Glutamatergic neuron (in vitro differentiated cells): ENCODE measurements around the gene SLC25A22. TPM values are rescaled to one million over a fixed set of nuclear protein-coding genes. Genes with fewer than 3 reads are reported as not detected.

ENCODE experiments used
- DNase-seq: peaks from one replicate; pipeline ENCODE4 v3.0.0; 2022
- H3K27ac Mint-ChIP-seq: one replicate; pipeline ENCODE4 v1.8.0; 2020; ENCODE audit warnings: mild to moderate bottlenecking, mixed read lengths, inconsistent platforms; ENCODE audit not compliant: unreplicated experiment
- H3K27me3 Mint-ChIP-seq: one replicate; pipeline ENCODE4 v1.8.0; 2020; ENCODE audit warnings: mild to moderate bottlenecking, moderate library complexity, mixed read lengths, inconsistent platforms; ENCODE audit not compliant: unreplicated experiment
- H3K36me3 Mint-ChIP-seq: one replicate; pipeline ENCODE4 v1.8.0; 2020; ENCODE audit warnings: mild to moderate bottlenecking, mixed read lengths, inconsistent platforms; ENCODE audit not compliant: unreplicated experiment
- H3K4me1 Mint-ChIP-seq: one replicate; pipeline ENCODE4 v1.8.0; 2020; ENCODE audit warnings: mild to moderate bottlenecking, low read depth, mixed read lengths, inconsistent platforms; ENCODE audit not compliant: unreplicated experiment
- H3K4me3 Mint-ChIP-seq: one replicate; pipeline ENCODE4 v1.8.0; 2020; ENCODE audit warnings: mild to moderate bottlenecking, mixed read lengths, inconsistent platforms; ENCODE audit not compliant: unreplicated experiment
- H3K9me3 Mint-ChIP-seq: one replicate; pipeline ENCODE4 v1.8.0; 2020; ENCODE audit warnings: mild to moderate bottlenecking, moderate library complexity, mixed read lengths, inconsistent platforms; ENCODE audit not compliant: unreplicated experiment
- total RNA-seq: library from RNA; stranded (reverse); fragmentation: NEBNext Ultra II Directional; extraction: Animal tissue kit (Norgen Biotek cat#: 25700); gene quantifications from one replicate; pipeline ENCODE4 v1.2.1, GENCODE V29; 2021; ENCODE audit not compliant: unreplicated experiment
- TF ChIP-seq, protein P1 (sequence below): fragments of 200-600 bp; sonication (generic); IDR thresholded peaks from one replicate; pipeline ENCODE4 v1.5.0; 2021; ENCODE audit not compliant: partially characterized antibody, unreplicated experiment

The SLC25A22 gene
- total RNA-seq, 1 donor from 2014 or later: 93.9 TPM

DNA sequence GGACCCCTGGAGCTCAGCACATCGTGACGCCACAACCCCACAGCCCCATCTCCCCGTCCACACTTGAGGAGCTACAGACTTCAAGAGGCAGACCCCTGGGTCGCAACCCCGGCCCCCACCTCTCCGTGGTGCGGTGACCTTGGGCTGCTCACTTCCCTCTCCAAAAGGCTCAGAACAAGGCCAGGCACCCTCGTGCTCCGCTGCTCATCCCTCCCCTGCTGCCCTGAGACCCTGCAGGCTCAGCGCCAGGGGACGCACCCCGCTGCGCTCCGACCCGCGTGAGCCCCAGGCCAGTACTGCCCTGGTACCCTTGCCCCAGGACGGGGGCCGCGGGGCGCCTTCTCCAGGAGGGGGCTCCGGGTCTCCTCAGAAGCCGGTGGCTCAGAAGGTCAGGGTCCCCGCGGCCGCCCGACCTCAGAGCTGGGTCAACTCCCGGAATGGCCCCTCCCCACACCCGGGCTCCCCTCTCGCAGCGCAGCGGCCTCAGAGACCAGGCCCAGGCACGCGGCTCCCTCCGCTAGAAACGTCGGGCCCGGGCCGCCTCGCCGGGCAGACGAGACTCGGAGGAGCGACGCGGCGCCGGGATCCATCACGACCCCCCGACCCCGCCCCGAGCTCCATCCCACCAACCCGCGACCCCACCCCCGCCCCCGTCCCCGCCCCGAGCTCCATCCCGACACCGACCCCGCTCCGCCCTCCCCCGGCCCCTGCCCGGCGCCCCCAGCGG lies 21.4 kb downstream of the SLC25A22 start:
- Mint-ChIP-seq H3K36me3 (no peaks in the 10 kb centered on the region), H3K9me3 (peaks cover 8% of the 10 kb centered on the region), H3K27ac (peak overlapping the region; percentile 92), H3K27me3 (peaks cover 4% of the 10 kb centered on the region), H3K4me1 (peaks cover 11% of the 10 kb centered on the region), H3K4me3 (peak overlapping the region; percentile 90)
- peak; percentile 74 for DNase-seq
- TF ChIP-seq, protein P1, sequence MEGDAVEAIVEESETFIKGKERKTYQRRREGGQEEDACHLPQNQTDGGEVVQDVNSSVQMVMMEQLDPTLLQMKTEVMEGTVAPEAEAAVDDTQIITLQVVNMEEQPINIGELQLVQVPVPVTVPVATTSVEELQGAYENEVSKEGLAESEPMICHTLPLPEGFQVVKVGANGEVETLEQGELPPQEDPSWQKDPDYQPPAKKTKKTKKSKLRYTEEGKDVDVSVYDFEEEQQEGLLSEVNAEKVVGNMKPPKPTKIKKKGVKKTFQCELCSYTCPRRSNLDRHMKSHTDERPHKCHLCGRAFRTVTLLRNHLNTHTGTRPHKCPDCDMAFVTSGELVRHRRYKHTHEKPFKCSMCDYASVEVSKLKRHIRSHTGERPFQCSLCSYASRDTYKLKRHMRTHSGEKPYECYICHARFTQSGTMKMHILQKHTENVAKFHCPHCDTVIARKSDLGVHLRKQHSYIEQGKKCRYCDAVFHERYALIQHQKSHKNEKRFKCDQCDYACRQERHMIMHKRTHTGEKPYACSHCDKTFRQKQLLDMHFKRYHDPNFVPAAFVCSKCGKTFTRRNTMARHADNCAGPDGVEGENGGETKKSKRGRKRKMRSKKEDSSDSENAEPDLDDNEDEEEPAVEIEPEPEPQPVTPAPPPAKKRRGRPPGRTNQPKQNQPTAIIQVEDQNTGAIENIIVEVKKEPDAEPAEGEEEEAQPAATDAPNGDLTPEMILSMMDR: no peak

DNA sequence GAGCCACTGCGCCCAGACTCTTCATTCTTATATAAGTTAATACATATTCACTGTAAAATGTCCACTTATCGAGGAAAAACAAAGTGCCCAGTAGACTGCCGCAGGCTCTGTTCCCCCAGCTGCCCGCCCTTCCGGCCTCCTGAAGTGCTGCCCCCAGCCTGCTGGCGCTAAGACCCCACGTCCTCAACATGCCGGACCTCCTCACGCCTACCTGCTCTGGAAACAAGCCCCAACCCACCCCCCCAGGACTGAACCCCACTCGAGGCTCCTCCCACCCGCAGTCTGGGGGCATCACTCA lies 21.9 kb downstream of the SLC25A22 start:
- Mint-ChIP-seq H3K9me3 (peaks cover 8% of the 10 kb centered on the region), H3K27ac (peak overlapping the region; percentile 92), H3K4me3 (peak overlapping the region; percentile 90), H3K36me3 (no peaks in the 10 kb centered on the region), H3K4me1 (peaks cover 11% of the 10 kb centered on the region), H3K27me3 (peaks cover 4% of the 10 kb centered on the region)
- no peak for DNase-seq
- TF ChIP-seq, protein P1: no peak

DNA sequence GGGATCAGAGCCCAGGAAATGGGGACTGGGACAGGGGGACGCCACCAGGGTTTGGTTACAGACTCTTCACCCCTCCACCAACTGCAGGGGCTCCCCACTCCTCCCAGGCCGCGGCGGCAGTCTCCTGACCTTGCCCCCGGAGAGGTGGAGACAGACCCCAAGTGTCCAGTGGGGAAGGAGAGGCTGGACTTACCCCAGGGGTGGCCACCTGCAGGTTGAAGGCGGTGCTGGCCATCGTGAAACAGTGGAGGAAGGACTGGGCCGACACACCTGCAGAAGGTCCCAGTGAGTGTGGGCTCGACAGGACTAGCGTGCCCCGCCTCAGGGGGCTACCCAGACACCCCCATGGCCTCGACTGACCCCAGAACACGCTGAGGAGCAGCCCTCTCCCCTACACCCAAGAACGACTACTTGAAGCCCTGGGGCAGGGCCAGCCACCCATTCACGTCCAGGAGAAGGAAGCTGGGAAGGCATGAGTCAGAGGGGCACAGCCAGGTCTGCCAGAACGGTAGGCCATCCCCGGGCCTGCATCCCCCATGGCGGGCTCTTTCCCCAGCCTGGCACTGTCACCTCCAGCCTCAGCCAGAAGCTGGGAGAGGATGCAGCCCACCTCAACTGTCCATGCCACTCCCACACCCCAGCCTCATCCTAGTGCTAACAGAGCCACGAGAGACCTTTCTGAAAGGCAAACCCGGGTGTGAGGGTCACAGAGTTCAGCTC lies 23.0 kb downstream of the SLC25A22 start:
- Mint-ChIP-seq H3K9me3 (peaks cover 8% of the 10 kb centered on the region), H3K4me3 (peak overlapping the region; percentile 90), H3K36me3 (no peaks in the 10 kb centered on the region), H3K27me3 (peaks cover 4% of the 10 kb centered on the region), H3K4me1 (peaks cover 11% of the 10 kb centered on the region), H3K27ac (no peak overlapping the region)
- DNase-seq: peak; percentile 9
- TF ChIP-seq, protein P1: no peak

DNA sequence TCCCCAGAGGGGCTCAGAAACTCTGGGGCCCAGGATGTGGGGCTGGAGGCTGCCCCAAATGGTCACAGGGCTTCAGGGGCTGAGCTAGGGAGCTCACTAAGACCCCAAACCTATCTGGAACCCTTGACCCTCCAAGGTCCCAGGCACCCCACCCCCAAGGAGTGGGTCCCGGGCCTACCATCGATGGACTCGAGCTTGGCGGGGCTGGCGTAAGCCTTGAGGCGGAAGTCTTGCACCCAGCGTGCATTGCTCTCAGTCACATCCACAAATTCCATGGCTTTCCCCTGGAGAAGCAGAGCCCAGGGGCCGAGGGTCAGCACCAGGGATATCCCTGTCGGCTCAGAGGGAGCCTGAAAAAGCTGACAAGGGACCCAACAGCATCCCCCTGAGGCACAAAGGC lies 24.3 kb downstream of the SLC25A22 start:
- peaks cover 11% of the 10 kb centered on the region for H3K4me1 Mint-ChIP-seq
- H3K27me3 Mint-ChIP-seq: peaks cover 4% of the 10 kb centered on the region
- no peak overlapping the region for H3K27ac Mint-ChIP-seq
- no peaks in the 10 kb centered on the region for H3K36me3 Mint-ChIP-seq
- peak; percentile 8 for DNase-seq
- peaks cover 8% of the 10 kb centered on the region for H3K9me3 Mint-ChIP-seq
- H3K4me3 Mint-ChIP-seq: no peak overlapping the region
- TF ChIP-seq, protein P1: no peak

DNA sequence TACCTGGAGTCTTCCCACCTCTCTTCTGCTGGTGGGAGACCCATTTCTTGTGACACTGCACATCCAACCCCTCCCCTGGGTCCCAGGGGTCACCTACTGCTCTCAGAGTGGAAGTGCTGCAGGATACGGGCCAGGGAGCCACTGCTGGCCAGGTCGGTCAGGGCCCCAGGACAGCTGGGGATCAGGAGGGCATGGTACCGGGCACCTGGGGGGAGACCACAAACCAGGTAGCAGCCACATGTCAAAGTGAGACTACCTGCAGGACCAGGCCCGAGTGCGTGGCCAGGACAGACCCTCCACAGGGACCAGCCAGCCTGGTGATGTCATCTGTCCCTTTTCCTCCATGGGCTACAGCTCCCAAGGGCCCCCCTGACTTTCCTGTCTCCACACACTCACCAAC lies 24.7 kb downstream of the SLC25A22 start:
- DNase-seq: no peak
- peaks cover 7% of the 10 kb centered on the region for H3K9me3 Mint-ChIP-seq
- TF ChIP-seq, protein P1: no peak
- no peak overlapping the region for H3K27ac Mint-ChIP-seq
- H3K4me1 Mint-ChIP-seq: peaks cover 11% of the 10 kb centered on the region
- peaks cover 4% of the 10 kb centered on the region for H3K27me3 Mint-ChIP-seq
- no peak overlapping the region for H3K4me3 Mint-ChIP-seq
- H3K36me3 Mint-ChIP-seq: no peaks in the 10 kb centered on the region
